Left ventricle myocardium inferior (tissue), 1 donor: Measurements from ENCODE around the gene DCDC2C. TPM values are rescaled to one million over a fixed set of nuclear protein-coding genes. Genes with fewer than 3 reads are reported as not detected.

Experiments used
- DNase-seq: peaks from one replicate; pipeline ENCODE4 v3.0.0-alpha.2; 2020
- H3K27ac ChIP-seq: fragments of 200-600 bp; replicated peaks from 2 replicates; pipeline ENCODE4 v1.8.0; 2021
- H3K27me3 ChIP-seq: fragments of 200-600 bp; 2 replicates; pipeline ENCODE4 v1.8.0; 2021; ENCODE audit warnings: low read depth
- H3K36me3 ChIP-seq: fragments of 200-600 bp; 2 replicates; pipeline ENCODE4 v1.8.0; 2021
- H3K4me1 ChIP-seq: fragments of 200-600 bp; 2 replicates; pipeline ENCODE4 v1.8.0; 2021
- H3K4me3 ChIP-seq: fragments of 200-600 bp; 2 replicates; pipeline ENCODE4 v1.8.0; 2021; ENCODE audit warnings: mild to moderate bottlenecking, moderate library complexity
- H3K9me3 ChIP-seq: fragments of 200-600 bp; replicated peaks from 2 replicates; pipeline ENCODE4 v1.8.0; 2021
- intact Hi-C: fragments of 100-400 bp; cut with micrococcal nuclease; formaldehyde crosslinking; loops from one replicate; pipeline ENCODE4 v1.11.0; 2022
- total RNA-seq: library from RNA; stranded (reverse); fragmentation: NEBNext Ultra II Directional; extraction: Animal tissue kit (Norgen Biotek cat#: 25700); gene quantifications from one replicate; pipeline ENCODE4 v1.2.1, GENCODE V29; 2021
- TF ChIP-seq, protein P1 (sequence below): fragments of 200-600 bp; IDR thresholded peaks from 2 replicates; pipeline ENCODE4 v1.8.0; 2021; ENCODE audit warnings: antibody characterized with exemption, mild to moderate bottlenecking, borderline replicate concordance
- donor health status: DM: no; HTN: yes; CAD: no; lungs with severe emphysema.

The DCDC2C gene
- total RNA-seq, 1 donor from 2014 or later = not detected

DNA sequence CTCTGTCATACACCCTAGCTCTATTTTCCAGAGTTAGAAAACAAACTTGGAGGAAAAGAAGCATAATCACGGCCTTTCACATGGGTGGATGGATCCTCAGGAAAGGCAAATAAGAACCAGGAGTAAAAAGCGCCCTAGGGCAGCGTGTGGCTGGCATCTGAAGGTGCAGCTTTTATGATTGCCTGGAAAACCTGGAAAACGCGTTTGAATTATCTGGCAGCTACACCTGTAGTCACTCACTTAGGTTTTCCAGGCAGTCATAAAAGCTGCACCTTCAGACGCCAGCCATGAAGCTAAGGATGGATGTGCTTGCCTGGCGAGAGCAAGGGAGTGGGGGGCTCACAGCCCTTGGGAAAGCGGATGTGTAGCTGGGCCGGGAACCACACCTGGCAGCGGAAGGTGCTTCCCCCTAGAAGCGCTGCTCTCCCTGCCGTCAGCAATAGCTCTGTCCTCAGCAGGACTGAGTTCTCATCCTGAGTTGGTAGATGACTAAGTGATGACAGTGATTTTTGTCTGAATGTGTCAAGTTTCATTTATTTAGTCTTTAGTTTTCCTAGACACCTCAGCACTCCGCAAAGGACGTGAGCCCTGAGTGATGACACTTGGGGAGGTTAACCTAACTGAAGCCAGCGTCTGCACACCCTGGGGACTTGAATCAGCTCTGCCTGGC, 82.0 kb downstream of the DCDC2C start:
- no peak overlapping the region for H3K4me3 ChIP-seq
- no peak overlapping the region for H3K27ac ChIP-seq
- no peak for DNase-seq
- H3K9me3 ChIP-seq = no peaks in the 10 kb centered on the region
- TF ChIP-seq, protein P1, sequence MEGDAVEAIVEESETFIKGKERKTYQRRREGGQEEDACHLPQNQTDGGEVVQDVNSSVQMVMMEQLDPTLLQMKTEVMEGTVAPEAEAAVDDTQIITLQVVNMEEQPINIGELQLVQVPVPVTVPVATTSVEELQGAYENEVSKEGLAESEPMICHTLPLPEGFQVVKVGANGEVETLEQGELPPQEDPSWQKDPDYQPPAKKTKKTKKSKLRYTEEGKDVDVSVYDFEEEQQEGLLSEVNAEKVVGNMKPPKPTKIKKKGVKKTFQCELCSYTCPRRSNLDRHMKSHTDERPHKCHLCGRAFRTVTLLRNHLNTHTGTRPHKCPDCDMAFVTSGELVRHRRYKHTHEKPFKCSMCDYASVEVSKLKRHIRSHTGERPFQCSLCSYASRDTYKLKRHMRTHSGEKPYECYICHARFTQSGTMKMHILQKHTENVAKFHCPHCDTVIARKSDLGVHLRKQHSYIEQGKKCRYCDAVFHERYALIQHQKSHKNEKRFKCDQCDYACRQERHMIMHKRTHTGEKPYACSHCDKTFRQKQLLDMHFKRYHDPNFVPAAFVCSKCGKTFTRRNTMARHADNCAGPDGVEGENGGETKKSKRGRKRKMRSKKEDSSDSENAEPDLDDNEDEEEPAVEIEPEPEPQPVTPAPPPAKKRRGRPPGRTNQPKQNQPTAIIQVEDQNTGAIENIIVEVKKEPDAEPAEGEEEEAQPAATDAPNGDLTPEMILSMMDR = no peak
- H3K27me3 ChIP-seq = peaks cover 15% of the 10 kb centered on the region
- intact Hi-C loops = no loop called here
- H3K36me3 ChIP-seq = no peaks in the 10 kb centered on the region
- H3K4me1 ChIP-seq = peaks cover 4% of the 10 kb centered on the region

DNA sequence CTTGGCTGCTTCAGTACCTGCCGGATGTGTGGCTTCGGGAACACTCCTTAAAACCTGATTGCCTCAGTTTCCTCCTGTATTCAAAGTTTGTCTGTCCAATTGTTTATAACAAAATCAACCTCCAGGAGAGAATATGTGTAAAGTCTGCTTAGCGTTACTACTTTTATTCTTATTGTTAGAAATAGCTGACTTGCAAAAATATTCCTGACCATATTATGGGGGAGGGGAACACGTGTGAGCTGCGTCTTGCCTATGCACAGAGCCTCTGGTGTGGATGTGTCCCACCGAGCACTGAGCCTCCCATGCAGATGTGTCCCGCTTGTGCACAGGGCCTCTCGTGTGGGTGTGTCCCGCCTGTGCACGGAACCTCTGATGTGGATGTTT, 82.5 kb downstream of the DCDC2C start:
- intact Hi-C loops = no loop called here
- Histone ChIP-seq H3K9me3 (no peaks in the 10 kb centered on the region), H3K36me3 (no peaks in the 10 kb centered on the region), H3K4me1 (no peaks in the 10 kb centered on the region), H3K27me3 (peaks cover 15% of the 10 kb centered on the region), H3K27ac (no peak overlapping the region), H3K4me3 (no peak overlapping the region)
- DNase-seq = no peak
- TF ChIP-seq, protein P1 = no peak

DNA sequence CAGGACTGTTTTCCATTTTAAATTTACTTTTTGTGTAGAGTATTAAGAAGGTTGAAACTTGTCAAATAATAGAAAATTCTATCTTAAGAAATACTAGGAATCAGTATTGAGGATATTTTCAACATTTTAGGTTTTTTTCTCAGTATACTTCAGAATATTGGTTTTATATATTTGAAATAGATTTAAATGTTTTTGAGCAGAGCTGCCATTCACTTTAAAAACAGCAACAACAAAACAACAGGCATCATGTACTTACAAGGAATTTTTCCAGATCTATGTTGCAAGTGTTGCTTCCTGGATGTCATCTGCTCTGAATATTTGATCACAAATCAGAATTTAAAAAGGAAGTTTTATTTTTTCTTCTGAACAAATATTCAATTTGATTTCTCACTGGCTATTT, 84.4 kb downstream of the DCDC2C start:
- H3K4me3 ChIP-seq = no peak overlapping the region
- no peaks in the 10 kb centered on the region for H3K36me3 ChIP-seq
- no peaks in the 10 kb centered on the region for H3K9me3 ChIP-seq
- H3K27me3 ChIP-seq = peaks cover 15% of the 10 kb centered on the region
- TF ChIP-seq, protein P1 = no peak
- no peaks in the 10 kb centered on the region for H3K4me1 ChIP-seq
- no peak for DNase-seq
- H3K27ac ChIP-seq = no peak overlapping the region
- intact Hi-C loops = no loop called here

DNA sequence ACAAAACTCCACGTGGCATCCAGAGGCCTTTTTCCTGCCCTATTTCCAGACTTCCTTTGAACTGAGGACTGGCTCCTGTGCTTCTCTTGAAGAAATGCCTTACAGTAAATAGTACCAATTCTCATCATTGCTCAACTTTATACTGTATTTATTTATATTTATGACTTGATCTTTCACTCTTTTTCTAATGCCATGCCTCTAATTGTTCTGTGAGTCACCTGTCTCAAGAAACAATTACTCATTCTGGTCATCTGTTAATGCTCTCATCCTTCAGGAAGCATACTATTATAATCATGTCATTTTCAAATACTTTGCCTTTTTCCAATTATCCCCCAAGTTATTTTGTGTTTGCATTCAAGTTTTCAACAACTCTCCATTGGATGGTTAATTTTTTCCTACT, 85.9 kb downstream of the DCDC2C start:
- Histone ChIP-seq H3K9me3 (no peaks in the 10 kb centered on the region), H3K27ac (no peak overlapping the region), H3K27me3 (peaks cover 15% of the 10 kb centered on the region), H3K4me1 (no peaks in the 10 kb centered on the region), H3K36me3 (no peaks in the 10 kb centered on the region), H3K4me3 (no peak overlapping the region)
- no peak for DNase-seq
- intact Hi-C loops = no loop called here
- TF ChIP-seq, protein P1 = no peak

DNA sequence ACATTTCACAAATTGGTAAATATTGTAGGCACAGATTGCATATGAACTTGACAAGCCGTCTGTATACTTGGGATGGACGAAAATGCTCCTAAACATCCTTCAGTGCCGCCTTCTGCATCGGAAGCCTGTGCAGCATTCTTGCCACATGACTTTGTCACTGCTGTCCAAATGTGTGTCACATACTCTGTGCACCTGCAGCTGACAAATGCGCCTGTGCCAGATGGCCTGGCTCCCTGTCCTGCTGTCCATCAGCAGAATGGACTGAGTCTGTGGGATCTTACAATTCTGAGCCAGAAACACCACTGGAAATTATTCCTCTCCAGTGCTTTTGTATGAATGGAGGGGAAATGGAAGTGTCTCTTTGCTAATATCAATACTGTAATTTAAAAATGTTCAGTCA, 89.9 kb downstream of the DCDC2C start:
- Histone ChIP-seq H3K27me3 (no peaks in the 10 kb centered on the region), H3K4me3 (no peak overlapping the region), H3K4me1 (no peaks in the 10 kb centered on the region), H3K36me3 (no peaks in the 10 kb centered on the region), H3K9me3 (no peaks in the 10 kb centered on the region), H3K27ac (no peak overlapping the region)
- intact Hi-C loops = no loop called here
- peak; percentile 24 for DNase-seq
- TF ChIP-seq, protein P1 = no peak

DNA sequence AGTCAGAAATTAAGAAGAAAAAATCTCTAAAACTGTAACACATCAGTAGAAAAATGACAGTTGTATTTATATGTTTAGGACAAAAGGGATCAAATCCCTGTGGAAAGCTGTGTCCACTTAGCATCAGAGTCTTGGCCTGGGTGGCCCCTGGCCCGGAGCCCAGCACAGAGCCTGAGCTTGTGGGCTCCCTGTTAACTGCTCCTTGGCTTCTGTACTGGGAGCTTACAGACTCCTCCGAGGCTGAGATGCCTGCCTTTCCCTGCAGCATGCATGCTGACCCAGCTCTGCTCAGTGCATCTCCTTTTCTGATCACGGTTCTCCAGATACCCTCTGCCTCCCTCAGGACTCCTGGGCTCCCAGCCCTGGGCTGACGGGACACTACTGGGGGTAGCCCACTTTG, 98.1 kb downstream of the DCDC2C start:
- intact Hi-C loops = no loop called here

More for the DNA sequence above, 98.1 kb downstream of the DCDC2C start:
- Histone ChIP-seq H3K27ac (no peak overlapping the region), H3K9me3 (no peaks in the 10 kb centered on the region), H3K4me1 (no peaks in the 10 kb centered on the region), H3K36me3 (no peaks in the 10 kb centered on the region), H3K27me3 (peaks cover 27% of the 10 kb centered on the region), H3K4me3 (no peak overlapping the region)
- no peak for DNase-seq
- TF ChIP-seq, protein P1 = no peak
